Heart left ventricle (tissue), 16 donors: ENCODE data around the gene PPP1R12C. TPM values are rescaled to one million over a fixed set of nuclear protein-coding genes. Genes with fewer than 3 reads are reported as not detected.
A peak's percentile ranks its signal among the peaks of the same experiment; 100 is the strongest.

Experiments used
- ATAC-seq, 4 donors: fragments of 200-7000 bp; cut with Tn5 transposase; one replicate each; pipeline ENCODE4 v1.9.1; 2020 to 2022; ENCODE audit warnings: moderate library complexity in 4 of 4, mild to moderate bottlenecking in 3 of 4, moderate number of reproducible peaks in 1 of 4
- DNase-seq, 5 donors: peaks; one replicate each; pipeline ENCODE4 v3.0.0-alpha.2; 2020
- H3K27ac ChIP-seq, 12 donors: fragments of 200-600 bp; sonication (generic) in 4 of 12; one replicate each; pipeline versions ENCODE4 v1.5.0 to v1.8.0; 2016 to 2022; ENCODE audit warnings: mild to moderate bottlenecking in 2 of 12
- H3K27me3 ChIP-seq, 9 donors: fragments of 200-600 bp; sonication (generic) in 2 of 9; one replicate each; pipeline versions ENCODE4 v1.5.1 to v1.8.0; 2016 to 2022; ENCODE audit warnings: mild to moderate bottlenecking in 3 of 9
- H3K36me3 ChIP-seq, 9 donors: fragments of 200-600 bp; sonication (generic) in 2 of 9; one replicate each; pipeline versions ENCODE4 v1.5.0 to v1.8.0; 2018 to 2022; ENCODE audit warnings: mild to moderate bottlenecking in 2 of 9
- H3K4me1 ChIP-seq, 12 donors: fragments of 200-600 bp; sonication (generic) in 4 of 12; one replicate each; pipeline versions ENCODE4 v1.5.0 to v1.8.0; 2016 to 2022; ENCODE audit warnings: mild to moderate bottlenecking in 3 of 12
- H3K4me3 ChIP-seq, 12 donors: fragments of 200-600 bp; sonication (generic) in 4 of 12; one replicate each; pipeline versions ENCODE4 v1.5.0 to v1.8.0; 2017 to 2022; ENCODE audit warnings: mild to moderate bottlenecking in 9 of 12, moderate library complexity in 4 of 12
- H3K9me3 ChIP-seq, 12 donors: fragments of 200-600 bp; sonication (generic) in 4 of 12; one replicate each; pipeline versions ENCODE4 v1.5.0 to v1.8.0; 2016 to 2022; ENCODE audit warnings: mild to moderate bottlenecking in 1 of 12
- POLR2A ChIP-seq, 2 donors: fragments of 450-650 bp; IDR thresholded peaks; one replicate each; pipeline ENCODE4 v1.6.1; 2017; ENCODE audit warnings: antibody characterized with exemption in 2 of 2, mild to moderate bottlenecking in 2 of 2, moderate library complexity in 2 of 2
- WGBS, 4 donors: extraction: QIAGEN DNeasy Blood & Tissue Kit in 2 of 4; methylation state at CpG; one replicate each; pipeline versions ENCODE4 v1.1.5 to v1.1.7; 2013 to 2018; 5-methylcytosine and 5-hydroxymethylcytosine counted together
- intact Hi-C, 10 donors: fragments of 100-400 bp; cut with DNase I; formaldehyde crosslinking; loops; one replicate each; pipeline versions ENCODE4 v1.11.1 to v1.14.2; 2022
- polyA plus RNA-seq, 2 donors: library from polyadenylated mRNA; stranded (reverse); fragments of 200-250 nt; gene quantifications; one replicate each; pipeline ENCODE4 v1.2.3, GENCODE V29; 2013
- total RNA-seq, 9 donors: library from RNA; depleted of rRNA in 2 of 9; stranded (reverse); fragments of >200 nt in 2 of 9; fragmentation: NEBNext Ultra II Directional in 3 of 9; extraction: Animal tissue kit (Norgen Biotek cat#: 25700) in 3 of 9; gene quantifications; one replicate each; pipeline versions ENCODE4 v1.1.0 to v1.2.4, GENCODE V29; 2016 to 2023
- TF ChIP-seq, protein P1 (sequence below), 12 donors: fragments of 200-600 bp; sonication (generic) in 4 of 12; IDR thresholded peaks; one replicate each; pipeline versions ENCODE4 v1.5.0 to v1.8.0; 2018 to 2022; ENCODE audit warnings: antibody characterized with exemption in 12 of 12, mild to moderate bottlenecking in 5 of 12
- donor health status: ischemic (EF 13 %, LVEDD 7.1; RV severe dilation, severe dysfunction).
- donor health status: healthy with polysubstance abuse.
- donor health status: DM: no; HTN: yes; CAD: no.
- donor health status: DM: no; HTN: no; CAD: no.
- donor health status: ischemic (EF 25% LVEDD 6.9; RV normal size, moderate dysfunction).
- donor health status: ischemic (EF 25% LVEDD 5.7; RV mildly dilated, moderate dysfunction).
- donor health status: healthy.
- donor health status: DM: yes; HTN: yes; CAD: no.
- donor health status: ischemic (EF 35%, LVEDD 5.7; RV mildly dilated, moderate dysfunction).
- donor health status: nonischemic (EF 11% LVEDD 7.7; RV severe dilation, severe dysfunction).
- donor health status: DM: yes; HTN: yes; CAD: no.
- donor health status: PGD.
- donor health status: ischemic (EF 29% LVEDD 5.4; RV normal size, mild dysfunction).
- donor health status: nonischemic (EF 23%, LVEDD 6.1; RV moderate dilation, normal function).

Gene PPP1R12C
- total and polyA plus RNA-seq, 11 donors, result 116 to 324 (median 209) TPM

DNA sequence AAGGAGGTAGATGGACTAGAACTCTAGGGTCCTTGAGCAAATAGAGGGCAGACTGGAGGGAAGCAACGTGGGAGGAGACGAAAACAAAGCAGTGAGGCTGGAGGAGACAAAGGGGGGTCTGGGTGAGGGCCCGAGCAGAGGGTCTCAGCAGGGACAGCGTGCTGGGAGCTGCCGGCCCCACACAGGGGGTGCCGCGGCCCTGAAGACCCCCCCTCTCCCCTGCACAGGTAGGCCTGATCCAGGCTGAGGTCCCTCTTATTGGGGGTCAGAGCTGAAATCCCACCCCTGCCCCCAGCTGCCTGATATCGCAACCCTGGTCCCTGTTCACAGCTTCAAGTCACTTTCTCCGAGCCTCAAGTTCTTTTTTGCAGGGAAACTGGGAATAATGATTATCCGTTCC lies 33.0 kb downstream of the PPP1R12C start:
- Histone ChIP-seq H3K27me3 (peaks cover 25 to 82% (median 53%) of the 10 kb centered on the region in 9 donors), H3K9me3 (no peaks in the 10 kb centered on the region), H3K4me1 (peaks cover 0 to 65% (median 44%) of the 10 kb centered on the region in 12 donors), H3K36me3 (no peaks in the 10 kb centered on the region), H3K4me3 (no peak overlapping the region), H3K27ac (no peak overlapping the region)
- no peak for ATAC-seq
- 81 to 86% (median 83%) methylated on average over 10 of the region's 10 CpGs for WGBS, 4 donors
- intact Hi-C loops, result no loop called here
- DNase-seq, result peak in 2 of 5 donors; percentile 10 to 33
- TF ChIP-seq POLR2A (IDR thresholded peaks at IDR 0.05), result no peak
- TF ChIP-seq, protein P1, sequence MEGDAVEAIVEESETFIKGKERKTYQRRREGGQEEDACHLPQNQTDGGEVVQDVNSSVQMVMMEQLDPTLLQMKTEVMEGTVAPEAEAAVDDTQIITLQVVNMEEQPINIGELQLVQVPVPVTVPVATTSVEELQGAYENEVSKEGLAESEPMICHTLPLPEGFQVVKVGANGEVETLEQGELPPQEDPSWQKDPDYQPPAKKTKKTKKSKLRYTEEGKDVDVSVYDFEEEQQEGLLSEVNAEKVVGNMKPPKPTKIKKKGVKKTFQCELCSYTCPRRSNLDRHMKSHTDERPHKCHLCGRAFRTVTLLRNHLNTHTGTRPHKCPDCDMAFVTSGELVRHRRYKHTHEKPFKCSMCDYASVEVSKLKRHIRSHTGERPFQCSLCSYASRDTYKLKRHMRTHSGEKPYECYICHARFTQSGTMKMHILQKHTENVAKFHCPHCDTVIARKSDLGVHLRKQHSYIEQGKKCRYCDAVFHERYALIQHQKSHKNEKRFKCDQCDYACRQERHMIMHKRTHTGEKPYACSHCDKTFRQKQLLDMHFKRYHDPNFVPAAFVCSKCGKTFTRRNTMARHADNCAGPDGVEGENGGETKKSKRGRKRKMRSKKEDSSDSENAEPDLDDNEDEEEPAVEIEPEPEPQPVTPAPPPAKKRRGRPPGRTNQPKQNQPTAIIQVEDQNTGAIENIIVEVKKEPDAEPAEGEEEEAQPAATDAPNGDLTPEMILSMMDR (IDR thresholded peaks at IDR 0.05), result no peak

DNA sequence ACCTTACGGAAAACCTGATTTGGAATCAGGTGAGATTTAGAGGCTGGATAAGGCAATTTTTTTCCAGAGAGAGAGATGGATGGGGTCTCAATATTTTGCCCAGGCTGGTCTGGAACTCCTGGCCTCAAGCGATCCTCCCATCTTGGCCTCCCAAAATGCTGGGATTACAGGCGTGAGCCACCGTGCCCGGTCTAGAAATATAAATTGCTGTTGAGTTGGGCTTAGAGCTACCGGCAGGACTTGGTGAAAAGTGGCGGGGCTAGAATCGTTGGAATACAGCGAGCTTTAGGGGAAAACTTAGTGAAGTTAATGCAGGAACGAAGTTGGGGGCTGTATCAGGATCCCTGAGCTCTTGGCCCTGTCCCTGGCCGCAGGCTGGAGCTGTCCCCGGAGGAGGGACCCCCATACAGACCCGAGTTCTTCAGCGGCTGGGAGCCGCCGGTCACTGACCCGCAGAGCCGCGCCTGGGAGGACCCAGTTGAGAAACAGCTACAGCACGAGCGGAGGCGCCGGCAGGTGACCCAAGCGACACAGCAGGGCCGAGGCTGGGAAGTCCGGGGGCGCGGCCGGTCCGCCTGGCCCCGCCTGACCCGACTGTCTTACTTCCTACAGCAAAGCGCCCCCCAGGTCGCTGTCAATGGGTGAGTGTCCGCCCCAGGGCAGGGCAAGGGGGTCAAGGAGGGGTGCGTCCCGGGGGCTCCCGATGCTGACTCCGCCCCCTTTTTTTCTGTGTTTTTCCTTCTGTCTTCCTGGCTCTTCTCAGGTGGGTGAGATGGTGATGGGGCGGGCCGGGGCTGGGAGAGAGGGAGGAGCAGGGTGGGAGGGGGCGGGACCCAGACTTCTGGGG lies 34.2 kb downstream of the PPP1R12C start:
- Histone ChIP-seq H3K27me3 (peaks cover 29 to 84% (median 53%) of the 10 kb centered on the region in 9 donors), H3K36me3 (no peaks in the 10 kb centered on the region), H3K9me3 (no peaks in the 10 kb centered on the region), H3K27ac (no peak overlapping the region), H3K4me1 (peaks cover 0 to 54% (median 40%) of the 10 kb centered on the region in 12 donors), H3K4me3 (no peak overlapping the region)
- TF ChIP-seq, protein P1 (IDR thresholded peaks at IDR 0.05), result no peak
- TF ChIP-seq POLR2A (IDR thresholded peaks at IDR 0.05), result no peak
- ATAC-seq (no peak), DNase-seq (peak in 2 of 5 donors; percentile 20 to 52)
- intact Hi-C loops, result no loop called here
- 34 to 61% (median 43%) methylated on average over 30 to 42 of the region's 42 CpGs for WGBS, 4 donors

DNA sequence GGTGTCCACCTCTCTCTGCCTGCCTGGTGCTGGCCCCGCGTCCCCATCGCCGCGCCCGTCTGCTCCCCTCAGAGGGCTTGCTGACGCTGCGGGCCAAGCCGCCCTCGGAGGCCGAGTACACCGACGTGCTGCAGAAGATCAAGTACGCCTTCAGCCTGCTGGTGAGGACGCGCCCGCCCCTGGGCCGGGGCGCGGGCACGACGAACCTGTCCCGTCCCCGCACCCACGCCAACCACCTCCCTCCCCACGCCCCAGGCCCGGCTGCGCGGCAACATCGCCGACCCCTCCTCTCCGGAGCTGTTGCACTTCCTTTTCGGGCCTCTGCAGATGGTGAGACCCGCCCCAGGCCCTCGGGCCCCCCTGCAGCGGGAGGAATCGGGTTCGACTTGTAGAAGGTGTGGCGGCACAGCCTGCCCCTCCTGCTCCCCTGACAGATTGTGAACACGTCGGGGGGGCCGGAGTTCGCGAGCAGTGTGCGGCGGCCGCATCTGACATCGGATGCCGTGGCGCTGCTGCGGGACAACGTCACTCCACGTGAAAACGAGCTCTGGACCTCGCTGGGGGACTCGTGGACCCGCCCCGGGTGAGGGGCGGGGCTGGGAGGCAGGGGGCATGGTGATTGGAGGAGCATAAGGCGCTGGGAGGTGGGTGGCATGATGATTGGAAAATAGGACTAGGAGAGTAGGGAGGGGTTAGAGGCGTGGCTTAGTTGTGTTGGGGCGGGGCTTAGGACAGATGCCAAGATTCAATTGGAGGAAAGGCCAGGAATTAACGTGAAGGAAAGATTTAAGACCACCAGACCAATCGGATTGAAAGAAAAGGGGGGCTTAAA lies 35.2 kb downstream of the PPP1R12C start:
- Histone ChIP-seq H3K27me3 (peaks cover 29 to 81% (median 53%) of the 10 kb centered on the region in 9 donors), H3K36me3 (no peaks in the 10 kb centered on the region), H3K27ac (no peak overlapping the region), H3K4me1 (peaks cover 0 to 45% (median 30%) of the 10 kb centered on the region in 12 donors), H3K4me3 (peak overlapping the region in 11 of 12 donors; percentile 14 to 70 (median 52)), H3K9me3 (no peaks in the 10 kb centered on the region)
- 8 to 17% (median 8%) methylated on average over 35 to 64 of the region's 64 CpGs for WGBS, 4 donors
- no peak for TF ChIP-seq POLR2A (IDR thresholded peaks at IDR 0.05)
- TF ChIP-seq, protein P1 (IDR thresholded peaks at IDR 0.05), result no peak
- DNase-seq, result peak in 2 of 5 donors; percentile 64 to 72
- ATAC-seq, result peak in 2 of 4 donors; percentile 8 to 22
- intact Hi-C loops, result no loop called here

DNA sequence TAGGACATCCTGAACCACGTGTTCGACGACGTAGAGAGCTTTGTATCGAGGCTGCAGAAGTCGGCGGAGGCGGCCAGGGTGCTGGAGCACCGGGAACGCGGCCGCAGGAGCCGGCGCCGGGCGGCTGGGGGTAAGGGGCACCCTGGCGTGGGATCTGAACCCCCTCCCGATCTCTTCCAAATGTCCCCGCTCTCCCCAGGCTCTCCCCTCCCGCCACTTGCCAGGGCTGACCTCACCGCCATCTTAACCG lies 35.7 kb downstream of the PPP1R12C start:
- intact Hi-C loops, result no loop called here
- TF ChIP-seq, protein P1 (IDR thresholded peaks at IDR 0.05), result no peak
- TF ChIP-seq POLR2A (IDR thresholded peaks at IDR 0.05), result no peak
- no peak overlapping the region for H3K27ac ChIP-seq
- no peaks in the 10 kb centered on the region for H3K36me3 ChIP-seq
- H3K4me1 ChIP-seq, result peaks cover 0 to 40% (median 26%) of the 10 kb centered on the region in 12 donors
- H3K4me3 ChIP-seq, result peak overlapping the region in 11 of 12 donors; percentile 14 to 70 (median 52)
- peaks cover 34 to 84% (median 53%) of the 10 kb centered on the region in 9 donors for H3K27me3 ChIP-seq
- no peaks in the 10 kb centered on the region for H3K9me3 ChIP-seq
- ATAC-seq (peak in 2 of 4 donors; percentile 0 to 4), DNase-seq (no peak)
- 2 to 18% (median 4%) methylated on average over 14 to 22 of the region's 22 CpGs for WGBS, 4 donors
